GM19438 (cell line): ENCODE results near the gene BTBD6.
"Not testable (repeated sequence)": the region's sequence is repeated elsewhere in the genome, so short reads cannot be mapped to it uniquely, and the experiment has no call there.

Experiments
- ATAC-seq: cut with Tn5 transposase; IDR thresholded peaks from one replicate; pipeline ENCODE4 v1.9.1; 2021; ENCODE audit warnings: low read depth; ENCODE audit not compliant: unreplicated experiment

Gene BTBD6

DNA sequence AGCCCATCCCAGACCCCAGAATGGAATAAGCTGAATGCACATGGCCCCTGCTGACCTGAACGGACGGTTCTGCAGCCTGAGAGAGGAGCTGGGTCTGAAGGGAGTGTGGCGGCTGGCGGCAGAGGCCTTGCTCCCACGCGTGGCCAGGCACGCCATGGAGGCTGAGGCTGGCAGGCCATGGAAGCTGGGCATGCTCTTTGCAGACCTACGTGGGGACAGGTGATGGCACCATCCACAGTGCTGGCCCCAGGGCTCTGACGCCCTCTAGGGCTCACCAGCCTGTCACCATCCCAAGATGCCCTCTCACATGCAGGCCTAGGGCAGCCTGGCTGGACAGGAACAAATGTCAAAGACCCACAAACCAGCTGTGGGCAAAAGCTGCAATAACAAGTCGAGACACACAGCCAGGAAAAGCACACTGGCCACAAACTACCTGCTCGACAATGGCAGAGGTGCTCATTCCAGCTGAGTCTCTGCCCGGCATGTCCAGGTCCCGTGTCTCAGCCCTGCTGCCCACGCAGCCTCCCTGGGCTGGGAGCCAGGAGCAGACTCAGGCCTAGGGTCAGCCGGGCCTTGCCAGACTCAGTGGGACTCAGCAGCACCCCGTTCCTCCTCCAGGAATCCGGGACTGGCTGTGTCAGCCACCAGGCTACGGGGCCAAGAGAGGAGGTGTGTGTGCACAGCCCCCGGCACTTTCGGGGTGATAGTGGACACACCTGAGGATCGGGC lies 19.7 kb downstream of the BTBD6 start:
- ATAC-seq = no peak

DNA sequence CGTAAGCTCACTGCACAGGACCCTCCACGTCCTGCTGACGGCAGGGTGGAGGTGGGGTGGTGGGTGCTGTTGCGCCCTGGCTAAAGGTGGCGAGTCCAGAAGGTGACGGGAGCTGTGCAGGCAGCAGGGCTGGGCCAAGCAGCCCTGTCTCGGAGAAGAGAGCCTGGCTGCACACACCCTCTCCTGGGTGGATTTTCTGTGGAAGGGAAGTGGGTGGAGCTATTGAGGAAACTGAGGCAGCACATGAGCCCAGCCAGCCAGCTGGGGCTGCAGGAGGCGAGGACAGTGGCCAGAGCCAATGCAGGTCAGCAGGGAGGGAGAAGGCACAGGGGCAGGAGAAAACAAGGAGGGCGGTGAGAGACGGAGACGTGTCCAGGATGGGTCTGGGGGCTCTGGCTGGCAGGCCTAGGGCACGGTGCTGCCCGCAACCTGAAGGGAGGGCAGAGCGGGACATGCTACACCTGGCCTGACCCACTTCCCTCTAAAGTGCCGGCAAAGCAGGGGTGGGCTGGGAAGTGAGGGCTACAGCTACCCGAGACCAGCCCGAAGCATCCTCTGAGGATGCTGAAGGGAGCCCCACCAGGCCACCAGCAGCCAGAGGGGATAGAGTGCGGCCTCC lies 20.5 kb downstream of the BTBD6 start:
- ATAC-seq = no peak

DNA sequence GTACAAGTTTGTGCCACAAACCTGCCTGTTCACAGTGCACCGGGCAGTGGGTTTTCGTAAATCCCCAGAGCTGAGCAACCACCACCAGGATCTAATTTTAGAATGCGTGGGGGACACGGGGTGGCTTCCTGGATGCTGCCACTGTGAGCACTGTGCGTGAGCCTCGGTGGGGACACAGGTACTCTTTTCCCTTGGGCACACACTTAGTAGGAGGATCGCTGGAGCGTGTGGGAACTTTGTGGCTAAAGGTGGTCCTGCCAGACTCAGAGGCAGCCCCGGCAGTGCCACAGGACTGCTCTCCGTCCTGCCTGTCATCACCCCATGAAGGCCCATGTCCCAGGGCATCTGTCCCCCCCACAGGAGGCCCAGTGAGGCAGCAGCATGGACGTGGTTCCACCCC lies 21.1 kb downstream of the BTBD6 start:
- no peak for ATAC-seq

DNA sequence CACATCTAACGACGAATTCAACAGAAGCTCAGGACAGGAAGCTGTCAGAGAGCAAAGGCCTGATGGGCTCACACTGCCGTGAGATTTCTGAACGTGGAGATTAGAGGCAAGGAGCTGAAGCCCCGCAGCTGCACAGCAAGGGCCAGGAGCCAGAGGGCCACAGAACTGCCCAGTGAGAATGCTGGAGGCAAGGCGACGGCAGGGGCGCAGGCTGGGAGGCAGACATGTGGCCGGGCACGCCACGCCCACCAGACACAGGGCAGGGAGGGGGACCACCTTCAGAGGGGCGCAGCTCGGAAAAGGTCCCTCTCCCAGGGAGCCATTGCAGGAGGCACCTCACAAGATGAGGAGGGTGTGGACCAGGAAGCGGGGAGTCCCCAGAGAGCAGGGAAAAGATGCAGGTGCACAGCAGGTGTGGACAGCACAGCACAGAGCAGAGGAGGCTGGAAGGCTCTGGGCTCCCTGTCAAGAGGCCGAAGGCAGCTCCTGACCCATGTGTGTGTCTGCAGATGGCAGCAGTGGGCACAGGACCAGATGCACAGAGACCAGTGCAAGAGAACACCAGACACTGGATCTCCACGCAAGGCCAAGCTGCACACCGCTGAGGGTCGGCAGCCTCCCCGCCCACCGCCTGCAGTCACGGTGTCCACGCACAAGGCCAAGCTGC lies 23.0 kb downstream of the BTBD6 start:
- no peak for ATAC-seq

DNA sequence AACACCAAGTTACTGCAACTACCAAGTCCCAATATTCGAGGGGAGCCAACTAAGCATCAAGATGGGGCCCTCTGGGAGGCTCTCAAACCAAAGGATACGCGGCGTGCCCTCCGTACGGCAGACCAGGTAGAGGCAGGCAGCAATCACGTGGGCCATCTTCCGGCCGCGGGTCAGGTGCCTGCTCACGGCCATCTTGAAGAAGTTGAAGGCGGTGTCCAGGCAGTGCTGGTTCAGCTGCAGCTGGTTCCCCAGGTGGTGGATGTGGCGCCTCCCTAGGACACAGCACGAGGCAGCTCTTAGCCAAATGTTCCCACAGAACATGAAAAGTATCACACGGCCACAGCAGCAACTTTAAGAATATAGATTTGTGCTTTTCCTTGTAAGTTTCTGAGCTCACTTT lies 24.3 kb downstream of the BTBD6 start:
- no peak for ATAC-seq

DNA sequence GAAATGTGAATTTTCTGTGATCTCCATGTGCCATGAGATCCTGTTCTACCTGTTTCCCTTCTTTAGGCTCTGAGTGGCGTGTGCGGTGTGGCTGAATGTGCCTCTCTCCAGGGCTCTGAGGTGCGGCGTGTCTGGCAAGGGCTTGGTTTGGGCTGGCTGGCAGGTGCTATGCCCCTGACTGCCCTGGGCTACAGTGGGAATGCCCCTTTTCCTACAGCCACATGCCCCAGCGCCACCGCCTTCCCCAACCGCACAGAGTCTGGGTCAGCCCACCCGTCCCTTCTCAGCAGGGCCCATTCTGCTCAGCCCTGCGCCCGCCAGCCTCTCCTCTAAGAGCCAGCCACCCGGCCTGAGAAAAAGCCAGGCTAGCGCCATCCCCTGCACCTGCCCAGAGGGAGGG lies 24.7 kb downstream of the BTBD6 start:
- no peak for ATAC-seq

DNA sequence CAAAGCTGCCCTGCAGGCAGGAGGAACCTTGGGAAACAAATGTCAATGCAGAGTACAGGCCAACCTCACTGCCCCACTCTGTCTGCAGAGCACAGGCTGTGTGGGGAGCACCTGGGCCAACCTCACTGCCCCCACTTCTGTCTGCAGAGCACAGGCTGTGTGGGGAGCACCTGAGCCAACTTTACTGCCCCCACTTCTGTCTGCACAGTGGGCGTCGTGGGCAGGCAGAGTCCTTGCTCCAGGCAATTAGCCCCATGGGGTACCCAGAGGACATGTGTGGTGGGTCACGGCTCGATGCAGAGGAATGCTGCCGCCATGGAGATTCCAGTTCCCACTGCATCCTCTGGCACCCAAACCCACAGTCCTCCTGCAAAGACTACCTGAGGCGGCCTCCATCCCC lies 26.3 kb downstream of the BTBD6 start:
- no peak for ATAC-seq

DNA sequence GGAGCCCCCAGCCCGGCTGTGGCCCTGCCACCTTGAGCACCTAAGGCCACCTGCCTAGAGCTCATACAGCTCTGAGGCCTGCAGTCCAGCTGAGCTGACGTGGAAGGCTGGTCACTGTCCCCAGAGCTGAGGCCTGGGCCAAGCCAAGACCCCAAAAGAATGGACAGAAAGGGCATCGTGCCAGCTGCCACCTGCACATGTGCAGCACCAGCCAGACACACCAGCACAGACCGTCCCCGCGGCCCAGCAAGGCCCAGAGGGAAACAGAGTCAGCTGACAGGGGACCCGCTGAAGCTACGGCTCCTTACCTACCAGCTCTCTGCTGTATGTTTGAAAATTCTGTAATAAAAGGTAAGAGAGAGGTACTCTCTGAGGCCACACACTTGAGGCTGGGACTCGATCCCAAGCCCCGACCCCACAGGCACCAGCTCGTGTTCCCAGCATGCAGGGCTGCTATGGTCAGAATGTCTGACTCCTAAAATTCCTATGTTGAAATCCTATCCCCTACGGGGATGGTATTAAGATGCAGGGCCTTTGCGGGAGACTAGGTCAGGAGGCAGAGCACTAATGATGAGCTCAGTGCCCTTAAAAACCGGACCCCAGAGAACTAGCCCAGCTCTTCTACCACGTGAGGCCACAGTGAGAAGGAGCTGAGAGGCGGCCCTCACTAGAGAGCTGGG lies 27.1 kb downstream of the BTBD6 start:
- no peak for ATAC-seq

DNA sequence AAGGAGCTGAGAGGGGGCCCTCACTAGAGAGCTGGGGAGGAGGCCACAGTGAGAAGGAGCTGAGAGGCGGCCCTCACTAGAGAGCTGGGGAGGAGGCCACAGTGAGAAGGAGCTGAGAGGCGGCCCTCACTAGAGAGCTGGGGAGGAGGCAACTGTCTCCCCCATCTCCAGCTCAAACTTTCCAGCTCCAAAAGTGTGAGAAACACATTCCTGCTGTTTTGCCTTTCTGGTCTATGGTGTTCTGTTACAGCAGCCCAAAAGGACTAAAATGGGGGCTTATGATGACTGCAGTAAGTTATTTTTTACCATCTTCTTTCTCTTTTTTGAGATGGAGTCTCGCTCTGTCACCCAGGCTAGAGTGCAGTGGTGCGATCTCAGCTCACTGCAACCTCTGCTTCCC lies 29.1 kb downstream of the BTBD6 start:
- ATAC-seq = not testable (repeated sequence)

DNA sequence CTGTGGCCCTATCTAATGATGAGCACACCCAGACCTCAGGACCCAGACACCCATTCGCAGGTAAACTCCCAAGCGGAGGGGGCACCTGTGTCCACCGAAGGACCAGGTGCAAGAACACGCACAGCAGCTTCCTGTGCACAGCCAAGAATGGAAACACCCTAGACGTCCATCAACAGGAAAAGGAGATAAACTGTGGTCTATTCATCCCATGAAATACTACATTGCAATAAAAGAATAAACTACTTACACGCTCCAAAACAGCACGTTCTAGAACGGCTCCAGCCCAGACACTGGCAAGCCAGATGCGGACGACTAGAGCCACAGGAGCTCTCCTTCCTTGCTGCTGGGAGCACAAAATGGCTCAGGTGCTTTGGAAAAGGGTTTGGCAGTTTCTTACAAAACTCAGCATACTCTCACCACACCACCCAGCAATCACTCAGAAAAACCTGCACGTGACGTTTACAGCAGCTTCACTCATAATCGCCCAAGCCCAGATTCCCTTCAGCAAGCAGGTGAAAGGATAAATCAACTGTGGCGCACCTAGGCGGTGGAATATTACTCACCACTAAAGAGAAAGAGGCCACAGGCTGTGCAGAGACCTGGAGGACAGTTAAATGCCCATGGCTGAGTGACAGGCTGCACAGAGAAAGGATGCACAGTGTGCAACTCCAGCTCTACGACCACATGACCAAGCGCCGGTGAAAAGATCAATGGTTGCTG lies 31.5 kb downstream of the BTBD6 start:
- ATAC-seq = no peak

DNA sequence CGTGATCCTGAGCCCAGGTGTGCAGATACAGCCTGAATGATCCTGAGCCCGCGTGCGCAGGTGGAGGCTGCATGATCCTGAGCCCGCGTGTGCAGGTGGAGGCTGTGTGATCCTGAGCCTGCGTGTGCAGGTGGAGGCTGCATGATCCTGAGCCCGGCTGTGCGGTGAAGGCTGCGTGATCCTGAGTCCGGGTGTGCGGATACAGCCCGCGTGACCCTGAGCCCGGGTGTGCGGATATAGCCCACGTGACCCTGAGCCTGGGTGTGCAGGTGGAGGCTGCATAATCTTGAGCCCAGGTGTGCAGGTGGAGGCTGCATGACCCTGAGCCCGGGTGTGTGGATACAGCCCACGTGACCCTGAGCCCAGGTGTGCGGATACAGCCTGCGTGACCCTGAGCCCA lies 32.2 kb downstream of the BTBD6 start:
- ATAC-seq = no peak

DNA sequence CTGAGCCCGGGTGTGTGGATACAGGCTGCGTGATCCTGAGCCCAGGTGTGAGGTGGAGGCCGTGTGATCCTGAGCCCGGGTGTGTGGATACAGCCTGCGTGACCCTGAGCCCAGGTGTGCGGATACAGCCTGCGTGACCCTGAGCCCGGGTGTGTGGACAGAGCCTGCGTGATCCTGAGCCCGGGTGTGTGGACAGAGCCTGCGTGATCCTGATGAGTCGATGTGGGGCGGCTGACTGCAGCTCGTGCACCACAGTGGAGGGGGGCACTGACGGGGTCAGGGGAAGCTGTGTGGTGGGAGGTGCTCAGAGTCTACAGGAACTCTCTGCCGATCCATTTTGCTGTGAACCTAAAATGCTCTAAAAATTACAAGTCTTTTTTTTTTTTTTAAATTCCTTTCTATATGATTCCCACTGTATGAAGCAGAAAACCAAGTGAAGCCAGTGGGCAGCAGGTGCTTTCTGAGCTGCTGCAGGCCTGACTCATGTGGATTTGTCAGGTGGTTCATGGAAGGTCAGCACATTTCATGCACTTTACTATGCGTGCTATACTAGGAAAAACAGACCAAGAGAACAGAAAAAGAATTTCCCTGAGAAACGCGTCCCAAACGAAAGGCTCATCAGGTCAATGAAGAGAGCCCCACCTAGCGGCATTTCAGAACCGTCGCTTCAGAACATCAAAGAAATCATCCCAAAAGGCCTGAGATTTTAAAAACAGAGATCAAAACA lies 33.2 kb downstream of the BTBD6 start:
- ATAC-seq = no peak

DNA sequence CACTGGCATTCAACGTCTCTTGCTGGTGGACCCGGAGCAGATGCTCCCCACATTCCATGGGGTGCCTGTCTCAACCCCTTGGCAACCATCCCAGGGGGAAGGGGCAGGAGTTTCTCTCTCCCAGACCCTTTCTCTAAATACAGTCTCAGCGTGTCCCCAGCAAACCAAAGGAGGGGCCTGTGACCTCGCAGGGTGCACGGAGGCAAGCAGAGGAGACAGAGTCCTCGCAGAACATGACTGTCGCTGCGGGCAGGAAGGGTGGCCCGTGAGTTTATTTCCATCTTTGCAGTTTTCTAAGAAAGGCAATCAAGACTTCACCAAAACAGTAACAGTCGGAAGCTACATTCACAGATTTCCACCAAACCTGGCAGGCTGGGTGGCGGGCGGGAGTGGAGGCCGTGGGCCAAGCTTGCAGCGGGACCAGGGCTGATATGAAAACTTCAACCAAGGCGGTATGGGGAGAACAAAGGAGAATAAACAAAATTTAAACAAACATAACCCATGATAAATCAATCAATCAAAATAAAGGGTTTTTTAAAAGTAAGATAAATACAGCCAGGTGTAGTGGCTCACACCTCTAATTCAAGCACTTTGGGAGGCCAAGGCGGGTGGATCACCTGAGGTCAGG lies 33.9 kb downstream of the BTBD6 start:
- ATAC-seq = no peak

DNA sequence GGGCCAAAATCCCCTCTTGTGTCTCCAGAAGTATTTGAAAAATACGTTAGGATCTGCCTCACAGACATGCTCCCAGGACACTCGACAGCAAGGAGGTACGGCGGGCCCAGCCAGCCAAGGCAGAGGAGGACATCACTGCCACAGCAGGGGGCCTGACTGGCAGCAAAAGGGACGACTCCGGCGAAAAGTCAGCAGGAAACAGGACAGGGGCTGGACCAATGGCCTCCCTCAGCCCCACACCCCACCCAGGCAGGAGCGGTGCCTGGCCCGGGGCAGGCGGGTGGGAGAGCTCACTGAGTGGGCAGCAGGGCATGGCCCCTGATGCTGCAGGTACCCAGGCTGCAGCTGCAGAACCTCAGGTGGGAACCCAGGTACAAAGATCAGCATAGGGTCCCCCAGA lies 34.7 kb downstream of the BTBD6 start:
- ATAC-seq = no peak

DNA sequence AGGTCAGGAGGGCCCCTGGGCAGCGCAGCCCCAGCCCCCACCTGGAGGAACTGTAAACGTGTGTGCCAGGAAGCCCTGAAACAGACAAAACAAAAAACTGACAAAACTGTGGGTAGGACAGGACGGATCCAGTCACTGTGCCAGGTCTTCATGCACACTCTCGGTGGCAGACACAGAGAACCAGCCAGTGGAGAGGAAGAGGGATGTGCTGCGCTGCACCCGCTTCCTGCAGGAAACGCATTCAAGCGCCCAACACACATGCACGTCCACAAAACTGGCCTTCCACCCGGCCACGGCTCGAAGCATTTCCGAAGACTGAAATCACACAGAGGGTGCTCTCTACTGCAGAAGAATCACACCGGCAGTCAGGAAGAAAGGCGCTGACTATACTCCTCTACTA lies 35.6 kb downstream of the BTBD6 start:
- ATAC-seq = no peak

DNA sequence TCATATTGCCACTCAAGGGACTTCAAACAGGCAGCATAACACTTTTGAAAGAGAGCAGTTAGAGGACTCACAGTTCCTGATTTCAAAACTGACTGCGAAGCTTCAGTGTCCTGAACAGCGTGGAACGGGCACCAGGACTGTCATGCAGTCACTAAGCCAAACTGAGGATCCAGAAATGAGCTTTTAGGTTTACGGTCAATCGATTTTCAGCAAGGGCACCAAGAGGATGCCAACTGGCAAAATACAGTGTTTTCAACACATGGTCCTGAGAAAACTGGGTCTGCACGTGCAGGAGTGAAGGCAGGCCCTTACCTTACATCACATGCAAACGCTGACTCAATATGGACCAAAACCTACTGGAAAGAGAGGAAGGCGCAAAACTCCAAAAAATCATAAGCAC lies 36.8 kb downstream of the BTBD6 start:
- ATAC-seq = no peak

DNA sequence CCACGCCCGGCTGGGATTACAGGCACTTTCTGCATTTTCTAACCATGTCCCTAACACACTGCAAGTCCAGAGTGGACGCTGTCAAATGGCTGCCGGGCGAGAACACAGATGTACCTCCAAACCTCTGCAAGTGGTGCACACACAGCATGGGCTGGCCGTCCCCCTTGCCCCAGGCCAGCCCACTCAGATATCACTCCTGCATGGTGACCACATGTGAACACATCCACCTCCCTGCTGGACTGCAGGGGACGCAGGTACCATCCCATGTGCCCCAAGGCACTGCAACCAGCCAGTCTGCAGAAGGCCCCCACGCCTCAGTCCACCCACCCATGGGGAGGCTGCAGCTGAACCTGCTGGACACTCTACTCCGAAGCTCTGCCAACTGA lies 38.4 kb downstream of the BTBD6 start:
- ATAC-seq = no peak

DNA sequence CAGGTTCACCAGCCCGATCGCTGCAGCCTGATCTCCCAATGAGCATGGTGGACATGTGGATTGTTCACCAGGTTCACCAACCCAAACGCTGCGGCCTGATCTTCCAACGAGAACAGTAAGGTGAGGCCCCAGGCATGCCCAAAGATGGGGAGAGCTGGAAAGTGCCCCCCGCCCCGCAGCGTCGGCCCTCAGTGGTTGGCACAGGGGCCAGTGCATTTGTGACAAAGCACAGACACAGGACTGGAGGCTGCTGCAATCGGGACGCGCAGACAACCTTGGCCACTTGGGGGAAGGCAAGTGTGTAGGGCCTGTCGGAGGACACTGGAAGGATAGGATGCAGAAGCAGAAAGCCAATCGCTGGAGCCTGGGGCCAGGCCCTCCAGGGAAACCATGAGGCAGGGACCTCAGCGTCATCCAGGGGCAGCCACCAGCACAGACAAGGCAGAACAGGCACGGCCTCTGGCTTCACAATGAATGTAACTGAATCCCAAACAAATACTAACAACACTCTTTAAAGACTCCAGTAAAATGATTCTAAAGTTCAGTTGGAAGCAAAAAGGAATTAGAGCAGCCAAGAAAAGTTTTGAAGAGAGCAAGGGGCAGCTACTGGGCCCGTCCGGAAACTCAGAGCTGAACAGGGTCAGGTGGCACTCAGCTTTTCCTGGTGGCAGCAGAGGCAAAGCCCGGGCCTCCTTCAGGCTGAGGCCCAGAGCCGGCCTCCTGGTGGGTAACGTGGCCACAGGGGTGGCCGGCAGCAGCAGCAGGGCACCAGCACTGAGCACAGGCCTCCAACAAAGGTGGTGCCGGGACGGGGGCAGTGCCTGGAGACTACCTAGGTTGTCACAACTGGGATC lies 39.1 kb downstream of the BTBD6 start:
- ATAC-seq = no peak

DNA sequence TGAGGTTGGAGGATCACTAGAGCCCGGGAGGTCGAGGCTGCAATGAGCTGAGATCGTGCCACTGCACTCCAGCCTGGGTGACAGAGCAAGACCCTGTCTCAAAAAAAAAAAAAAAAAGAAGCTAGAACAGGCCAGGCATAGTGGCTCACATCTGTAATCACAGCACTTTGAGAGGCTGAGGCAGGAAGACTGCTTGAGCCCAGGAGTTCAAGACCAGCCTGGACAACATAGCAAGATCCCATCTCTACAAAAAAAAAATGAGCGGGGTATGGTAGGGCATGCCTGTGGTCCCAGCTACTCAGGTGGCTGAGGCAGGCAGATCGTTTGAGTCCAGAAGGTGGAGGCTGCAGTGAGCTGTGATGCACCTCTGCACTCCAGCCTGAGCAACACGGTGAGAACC lies 40.6 kb downstream of the BTBD6 start:
- ATAC-seq = not testable (repeated sequence)
